H9 (cell line): ENCODE measurements around the gene EDN1. TPM values are rescaled to one million over a fixed set of nuclear protein-coding genes. Genes with fewer than 3 reads are reported as not detected.

Experiments used
- DNase-seq: peaks from one replicate; pipeline ENCODE4 v3.0.0-alpha.2; 2017
- H2AFZ ChIP-seq: one replicate; pipeline ENCODE4 v1.6.1; 2013; ENCODE audit warnings: mild to moderate bottlenecking, low read length, control low read depth, moderate library complexity
- H2AK5ac ChIP-seq: 2 replicates; pipeline ENCODE4 v1.6.1; 2013; ENCODE audit warnings: low read length, control low read depth, mixed read lengths; ENCODE audit not compliant: insufficient read length
- H2BK120ac ChIP-seq: one replicate; pipeline ENCODE4 v1.6.1; 2013; ENCODE audit warnings: low read depth, mild to moderate bottlenecking, low read length, control low read depth, inconsistent platforms; ENCODE audit not compliant: poor library complexity, severe bottlenecking
- H2BK12ac ChIP-seq: 2 replicates; pipeline ENCODE4 v1.6.1; 2013; ENCODE audit warnings: low read length, control low read depth, mixed read lengths, low read depth; ENCODE audit not compliant: insufficient read length
- H2BK15ac ChIP-seq: 2 replicates; pipeline ENCODE4 v1.6.1; 2013; ENCODE audit warnings: low read depth, low read length, control low read depth
- H2BK20ac ChIP-seq: one replicate; pipeline ENCODE4 v1.6.1; 2013; ENCODE audit warnings: low read depth, mild to moderate bottlenecking, low read length, control low read depth, inconsistent platforms; ENCODE audit not compliant: poor library complexity, severe bottlenecking
- H2BK5ac ChIP-seq: 2 replicates; pipeline ENCODE4 v1.6.1; 2013; ENCODE audit warnings: low read length, control low read depth, mixed read lengths; ENCODE audit not compliant: insufficient read length
- H3K14ac ChIP-seq: 2 replicates; pipeline ENCODE4 v1.6.1; 2013; ENCODE audit warnings: low read length, control low read depth; ENCODE audit not compliant: insufficient read depth
- H3K18ac ChIP-seq: 2 replicates; pipeline ENCODE4 v1.6.1; 2013; ENCODE audit warnings: low read depth, mild to moderate bottlenecking, mixed read lengths, low read length, control low read depth; ENCODE audit not compliant: insufficient read length
- H3K23ac ChIP-seq: 2 replicates; pipeline ENCODE4 v1.6.1; 2013; ENCODE audit warnings: low read length, control low read depth, mixed read lengths, low read depth; ENCODE audit not compliant: insufficient read length
- H3K23me2 ChIP-seq: 2 replicates; pipeline ENCODE4 v1.6.1; 2013; ENCODE audit warnings: low read depth, mild to moderate bottlenecking, mixed read lengths, low read length, control low read depth; ENCODE audit not compliant: insufficient read length, poor library complexity, severe bottlenecking
- H3K27ac ChIP-seq: 2 replicates; pipeline ENCODE4 v1.5.1; 2013; ENCODE audit warnings: low read length, control low read depth, mixed read lengths, low read depth; ENCODE audit not compliant: insufficient read length
- H3K27me3 ChIP-seq: 2 replicates; pipeline ENCODE4 v1.6.1; 2013; ENCODE audit warnings: low read length, control low read depth, inconsistent platforms; ENCODE audit not compliant: insufficient read depth
- H3K4ac ChIP-seq: 2 replicates; pipeline ENCODE4 v1.6.1; 2013; ENCODE audit warnings: low read depth, mild to moderate bottlenecking, control low read depth, inconsistent platforms, low read length, moderate library complexity
- H3K4me1 ChIP-seq: 2 replicates; pipeline ENCODE4 v1.6.1; 2013; ENCODE audit warnings: low read length, control low read depth, inconsistent platforms; ENCODE audit not compliant: insufficient read depth
- H3K4me2 ChIP-seq: 2 replicates; pipeline ENCODE4 v1.6.1; 2013; ENCODE audit warnings: low read length, control low read depth, mixed read lengths; ENCODE audit not compliant: insufficient read length, insufficient read depth
- H3K56ac ChIP-seq: 2 replicates; pipeline ENCODE4 v1.6.1; 2013; ENCODE audit warnings: low read depth, mild to moderate bottlenecking, mixed read lengths, low read length, control low read depth; ENCODE audit not compliant: insufficient read length
- H3K79me1 ChIP-seq: 2 replicates; pipeline ENCODE4 v1.6.1; 2013; ENCODE audit warnings: low read depth, mild to moderate bottlenecking, moderate library complexity, low read length, control low read depth, inconsistent platforms; ENCODE audit not compliant: insufficient read depth, poor library complexity, severe bottlenecking
- H3K79me2 ChIP-seq: 2 replicates; pipeline ENCODE4 v1.6.1; 2013; ENCODE audit warnings: low read length, control low read depth, inconsistent platforms; ENCODE audit not compliant: insufficient read depth
- H3K9ac ChIP-seq: 2 replicates; pipeline ENCODE4 v1.6.1; 2013; ENCODE audit warnings: low read length, control low read depth, mixed read lengths; ENCODE audit not compliant: insufficient read length; ENCODE audit errors: extremely low read depth
- H3K9me3 ChIP-seq: one replicate; pipeline ENCODE4 v1.6.1; 2013; ENCODE audit warnings: low read depth, low read length, inconsistent platforms; ENCODE audit not compliant: control insufficient read depth
- H3T11ph ChIP-seq: one replicate; pipeline ENCODE4 v1.6.1; 2013; ENCODE audit warnings: mild to moderate bottlenecking, low read length, control low read depth, inconsistent platforms
- H4K20me1 ChIP-seq: one replicate; pipeline ENCODE4 v1.6.1; 2013; ENCODE audit not compliant: control insufficient read depth, insufficient read length, insufficient read depth
- H4K5ac ChIP-seq: 2 replicates; pipeline ENCODE4 v1.6.1; 2013; ENCODE audit warnings: low read depth, mild to moderate bottlenecking, mixed read lengths, low read length, control low read depth; ENCODE audit not compliant: insufficient read length
- H4K8ac ChIP-seq: replicated peaks from 2 replicates; pipeline ENCODE4 v1.6.1; 2013; ENCODE audit warnings: low read length, control low read depth, mixed read lengths, low read depth; ENCODE audit not compliant: insufficient read length
- H4K91ac ChIP-seq: 2 replicates; pipeline ENCODE4 v1.6.1; 2013; ENCODE audit warnings: low read depth, mild to moderate bottlenecking, moderate library complexity, mixed read lengths, low read length, control low read depth; ENCODE audit not compliant: insufficient read length
- H3K27ac Mint-ChIP-seq, 3 experiments: 2 replicates in 2 of 3; 3 replicates in 1 of 3; pipeline ENCODE4 v1.8.0; 2020 to 2021; ENCODE audit warnings: mixed read lengths in 3 of 3, mild to moderate bottlenecking in 1 of 3, moderate library complexity in 1 of 3
- H3K27me3 Mint-ChIP-seq: 2 replicates; pipeline ENCODE4 v1.8.0; 2021; ENCODE audit warnings: low read depth, mild to moderate bottlenecking, moderate library complexity, mixed read lengths
- H3K36me3 Mint-ChIP-seq, 3 experiments: 2 replicates in 2 of 3; 3 replicates in 1 of 3; pipeline ENCODE4 v1.8.0; 2020 to 2021; ENCODE audit warnings: low read depth in 3 of 3, mixed read lengths in 3 of 3; ENCODE audit not compliant: insufficient read depth in 1 of 3
- H3K4me1 Mint-ChIP-seq, 2 experiments: 2 replicates each; pipeline ENCODE4 v1.8.0; 2020; ENCODE audit warnings: mixed read lengths in 2 of 2
- H3K4me3 Mint-ChIP-seq, 2 experiments: 2 replicates in 1 of 2; 3 replicates in 1 of 2; pipeline ENCODE4 v1.8.0; 2020 to 2021; ENCODE audit warnings: mild to moderate bottlenecking in 2 of 2, mixed read lengths in 2 of 2, moderate library complexity in 1 of 2
- H3K9me3 Mint-ChIP-seq, 2 experiments: 2 replicates in 1 of 2; 3 replicates in 1 of 2; pipeline ENCODE4 v1.8.0; 2020; ENCODE audit warnings: mild to moderate bottlenecking in 2 of 2, mixed read lengths in 2 of 2, moderate library complexity in 1 of 2
- CTCF ChIP-seq: fragments of 200-600 bp; sonication (generic); conservative IDR thresholded peaks from 3 replicates; pipeline ENCODE4 v1.8.0; 2021; ENCODE audit warnings: antibody characterized with exemption, mild to moderate bottlenecking
- WGBS: extraction: QIAGEN DNeasy Blood & Tissue Kit; methylation state at CpG from one replicate; pipeline ENCODE4 v1.1.7; 2013; ENCODE audit warnings: missing lambda C conversion rate, low lambda C conversion rate, mixed read lengths; ENCODE audit not compliant: insufficient read length; ENCODE audit errors: extremely low coverage; 5-methylcytosine and 5-hydroxymethylcytosine counted together
- total RNA-seq: library from RNA; stranded (reverse); gene quantifications from 2 replicates; pipeline ENCODE4 v1.2.1, GENCODE V29; 2021

EDN1 gene
- total RNA-seq, 1 experiment from 2014 or later: 2.1 TPM

GRCh38 chr6:12258591-12259075 lies 31.5 kb upstream of the EDN1 start:
- Histone ChIP-seq H2AFZ (no peak overlapping the region), H3K27ac (no peak overlapping the region), H3K56ac (no peak overlapping the region), H2BK5ac (no peak overlapping the region), H3K9me3 (no peaks in the 10 kb centered on the region), H3K4me1 (no peaks in the 10 kb centered on the region), H4K5ac (no peak overlapping the region), H3K4me2 (no peak overlapping the region), H3K79me1 (no peaks in the 10 kb centered on the region), H3T11ph (no peak overlapping the region), H2BK20ac (no peak overlapping the region), H3K23ac (no peak overlapping the region), H3K18ac (no peak overlapping the region), H3K23me2 (no peaks in the 10 kb centered on the region), H2BK15ac (no peak overlapping the region), H3K79me2 (no peaks in the 10 kb centered on the region), H2BK12ac (no peak overlapping the region), H4K20me1 (no peaks in the 10 kb centered on the region), H3K14ac (no peak overlapping the region), H4K91ac (no peak overlapping the region), H3K9ac (no peak overlapping the region), H4K8ac (no peak overlapping the region), H3K27me3 (no peaks in the 10 kb centered on the region), H2AK5ac (no peak overlapping the region), H3K4ac (no peak overlapping the region), H2BK120ac (no peak overlapping the region)
- Mint-ChIP-seq H3K27me3 (no peaks in the 10 kb centered on the region), H3K36me3 (no peaks in the 10 kb centered on the region), H3K9me3 (no peaks in the 10 kb centered on the region), H3K4me1 (no peaks in the 10 kb centered on the region), H3K4me3 (no peak overlapping the region), H3K27ac (no peak overlapping the region)
- no CpG with 5 or more reads among the region's 3 CpGs for WGBS
- TF ChIP-seq CTCF: no peak
- no peak for DNase-seq
